ENCODE results near the gene HYAL4.

GRCh38 chr7:123847868-123848267 lies 2.9 kb downstream of the HYAL4 start:
- TF ChIP-seq POLR2A (IDR thresholded peaks at IDR 0.05; ENCODE audit: low read length): no peak
- no peak for TF ChIP-seq GATA1 (IDR thresholded peaks at IDR 0.05; ENCODE audit: low read depth, low read length)

All from erythroblast (primary cell).